Posterior vena cava (tissue), 2 donors: ENCODE measurements around the gene GRK2. TPM values are rescaled to one million over a fixed set of nuclear protein-coding genes. Genes with fewer than 3 reads are reported as not detected.

ENCODE experiments used
- DNase-seq: peaks from one replicate; pipeline ENCODE4 v3.0.0-alpha.2; 2020; ENCODE audit warnings: low spot score
- intact Hi-C, 2 donors: fragments of 100-400 bp; cut with DNase I; formaldehyde crosslinking; loops; one replicate each; pipeline versions ENCODE4 v1.14.1 to v1.14.2; 2022 to 2023
- total RNA-seq, 2 donors: library from RNA; stranded (reverse); fragmentation: NEBNext Ultra II Directional; extraction: Animal tissue kit (Norgen Biotek cat#: 25700); gene quantifications; one replicate each; pipeline ENCODE4 v1.2.1, GENCODE V29; 2021
- donor health status: DM: yes; HTN: yes; CAD: no.
- donor health status: DM: yes; HTN: yes; CAD: no.

The GRK2 gene
- total RNA-seq, 2 donors from 2014 or later = 50.4 to 58.2 TPM

DNA sequence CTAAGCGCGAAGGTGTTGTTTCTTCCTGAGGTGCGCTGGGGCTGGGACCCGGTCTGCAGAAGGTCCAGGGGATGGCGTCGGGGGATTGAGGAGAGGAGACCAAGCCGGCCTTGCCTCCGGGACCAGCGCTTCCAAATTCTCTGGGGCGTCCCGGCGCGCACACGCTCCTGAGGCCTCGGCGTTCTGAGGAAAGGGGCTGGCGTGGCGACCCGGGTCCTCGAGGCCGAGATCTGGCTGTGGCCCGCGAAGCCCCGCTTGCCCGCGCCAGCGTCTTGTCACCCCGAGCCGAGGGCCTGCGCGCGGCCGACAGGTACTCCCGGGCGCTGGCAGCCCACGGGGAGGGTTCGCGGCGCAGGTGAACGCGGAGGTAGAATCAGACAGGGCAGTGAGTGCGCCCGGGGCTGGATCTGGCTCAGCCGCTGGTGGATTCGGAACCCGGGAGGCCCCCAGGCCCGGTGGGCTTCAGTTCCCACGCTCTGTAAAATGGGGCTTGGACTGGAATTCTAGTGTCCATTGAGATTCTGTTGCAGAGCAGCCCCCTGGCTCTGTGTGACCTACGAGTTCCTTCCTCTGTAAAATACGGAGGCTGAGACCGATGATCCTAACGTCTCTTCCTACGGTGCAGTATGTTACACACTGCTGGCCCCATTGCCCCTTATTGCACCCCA lies 51.7 kb downstream of the GRK2 start:
- intact Hi-C loops = loop anchor here (2.0 to 5.0 kb wide), 3 partner anchors 53 to 236 kb away; no protein-coding TSS in a partner anchor
- peak; percentile 87 for DNase-seq

DNA sequence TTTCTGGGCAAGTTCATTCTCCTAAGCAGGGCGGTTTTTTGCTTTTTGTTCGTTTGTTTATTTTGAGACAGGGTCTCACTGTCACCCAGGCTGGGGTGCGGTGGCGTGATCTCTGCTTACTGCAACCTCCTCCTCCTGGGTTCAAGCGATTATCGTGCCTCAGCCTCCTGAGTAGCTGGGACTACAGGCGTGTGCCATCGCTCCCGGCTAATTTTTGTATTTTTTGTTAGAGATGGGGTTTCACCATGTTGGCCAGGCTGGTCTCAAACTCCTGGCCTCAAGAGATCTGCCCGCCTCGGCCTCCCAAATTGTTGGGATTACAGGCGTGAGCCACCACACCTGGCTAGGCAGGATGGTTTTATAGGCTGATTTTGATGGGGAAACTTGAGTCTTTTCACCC lies 52.6 kb downstream of the GRK2 start:
- peak; percentile 65 for DNase-seq
- intact Hi-C loops = loop anchor here in 1 of 2 donors (2.0 to 5.0 kb wide), 2 partner anchors 54 to 237 kb away; no protein-coding TSS in a partner anchor

DNA sequence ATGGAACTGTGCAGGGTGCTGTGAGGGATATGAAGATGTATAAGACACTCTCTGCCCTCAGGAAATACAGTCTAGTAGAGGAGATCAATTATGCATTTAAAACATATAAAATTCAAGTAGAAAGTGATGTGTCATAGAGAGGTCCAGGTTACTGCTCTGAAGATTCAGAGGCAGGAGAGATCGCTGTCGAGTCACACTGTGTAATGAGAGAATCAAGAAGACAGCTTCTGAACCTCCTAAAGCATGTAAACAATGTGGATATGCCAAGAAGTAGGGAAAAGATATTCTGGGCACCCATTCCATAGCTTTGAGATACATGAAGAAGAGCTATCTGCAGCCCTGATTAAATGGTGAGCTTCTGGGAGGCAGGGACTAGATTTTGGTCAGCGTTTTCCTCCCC lies 53.7 kb downstream of the GRK2 start:
- no peak for DNase-seq
- intact Hi-C loops = no loop called here

DNA sequence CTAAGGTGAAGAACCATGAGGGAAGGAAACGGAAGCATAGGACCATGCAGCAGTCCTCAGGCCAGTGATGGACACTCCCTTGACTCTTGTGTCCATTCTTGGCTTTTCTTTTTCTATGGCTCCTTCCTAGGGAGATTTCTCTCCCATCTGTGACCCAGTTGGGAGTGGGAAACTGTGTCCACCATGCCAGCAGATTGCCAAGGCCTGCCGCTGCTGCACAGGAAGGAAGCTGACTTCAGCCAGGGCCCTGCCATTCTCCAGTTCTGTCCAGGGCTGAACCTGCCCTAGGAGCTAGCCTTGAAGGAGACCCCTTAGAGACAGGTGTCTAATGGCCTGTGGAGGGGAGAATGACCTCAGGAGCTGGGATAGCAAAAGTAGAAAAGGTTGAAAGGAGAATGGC lies 54.4 kb downstream of the GRK2 start:
- peak; percentile 50 for DNase-seq
- intact Hi-C loops = no loop called here

DNA sequence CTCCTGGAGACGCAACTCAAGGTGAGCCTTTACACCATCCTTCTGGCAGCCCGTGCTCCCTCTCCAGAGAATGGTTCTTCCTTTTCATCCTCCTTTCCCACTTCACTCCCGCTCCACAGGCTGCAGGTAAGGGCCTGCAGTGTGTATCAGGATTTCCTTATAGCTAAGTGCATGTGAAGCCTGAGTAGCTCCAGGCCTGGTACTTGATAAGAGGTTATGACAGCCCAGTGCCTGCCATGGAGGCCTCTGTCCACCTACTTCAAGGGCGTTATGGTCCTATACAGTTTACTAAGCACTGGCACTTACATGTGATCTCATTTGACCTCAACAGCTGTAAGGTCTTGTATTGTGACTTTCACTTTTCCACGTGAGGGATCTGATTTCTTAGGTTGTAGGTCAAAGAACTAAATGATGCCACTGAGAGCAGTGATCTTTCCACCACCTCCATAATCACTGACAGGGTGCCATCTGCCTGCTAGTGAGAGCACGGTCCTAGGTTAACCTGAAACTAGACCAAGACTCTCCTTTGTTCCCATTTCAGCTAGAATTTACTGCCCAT lies 55.1 kb downstream of the GRK2 start:
- intact Hi-C loops = no loop called here
- peak; percentile 40 for DNase-seq

DNA sequence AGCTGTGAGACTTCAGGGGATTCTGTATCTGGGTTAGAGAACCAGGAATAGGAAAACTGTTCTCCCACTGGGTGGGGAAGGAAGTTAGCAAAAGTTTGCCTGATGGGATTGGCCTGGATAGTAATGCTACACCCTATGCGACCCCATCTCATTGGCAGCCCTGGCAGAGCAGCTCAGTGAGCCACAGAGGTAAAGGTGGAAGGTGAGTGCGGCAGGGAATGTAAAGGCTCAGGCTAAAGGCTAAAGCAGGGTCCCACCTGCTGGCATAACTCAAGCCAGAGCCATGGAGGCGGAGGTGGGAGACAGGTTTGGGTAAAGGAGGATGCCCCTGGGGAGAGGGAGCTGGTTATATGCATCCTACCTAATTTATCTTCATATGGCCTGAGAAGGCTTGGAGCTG lies 55.8 kb downstream of the GRK2 start:
- intact Hi-C loops = no loop called here

DNA sequence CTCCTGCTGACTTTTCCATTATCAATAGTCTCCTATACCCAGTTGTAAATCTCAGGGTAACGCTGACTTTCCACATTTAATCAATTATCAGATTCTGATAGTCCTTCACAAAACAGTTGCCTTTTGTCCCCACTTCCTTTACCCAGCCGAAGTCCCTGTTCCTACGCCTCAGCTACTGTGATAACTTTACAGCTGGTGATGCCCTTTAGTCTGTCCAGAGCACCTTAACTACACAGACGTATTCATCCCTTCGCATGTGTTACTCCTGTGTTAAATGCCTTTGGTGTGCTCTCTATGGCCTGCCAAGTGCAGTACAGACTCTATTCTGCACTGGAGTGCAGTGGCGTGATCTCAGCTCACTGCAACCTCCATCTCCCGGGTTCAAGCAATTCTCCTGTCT lies 57.3 kb downstream of the GRK2 start:
- intact Hi-C loops = no loop called here
- peak; percentile 5 for DNase-seq

More for the DNA sequence above, 55.8 kb downstream of the GRK2 start:
- peak; percentile 25 for DNase-seq

DNA sequence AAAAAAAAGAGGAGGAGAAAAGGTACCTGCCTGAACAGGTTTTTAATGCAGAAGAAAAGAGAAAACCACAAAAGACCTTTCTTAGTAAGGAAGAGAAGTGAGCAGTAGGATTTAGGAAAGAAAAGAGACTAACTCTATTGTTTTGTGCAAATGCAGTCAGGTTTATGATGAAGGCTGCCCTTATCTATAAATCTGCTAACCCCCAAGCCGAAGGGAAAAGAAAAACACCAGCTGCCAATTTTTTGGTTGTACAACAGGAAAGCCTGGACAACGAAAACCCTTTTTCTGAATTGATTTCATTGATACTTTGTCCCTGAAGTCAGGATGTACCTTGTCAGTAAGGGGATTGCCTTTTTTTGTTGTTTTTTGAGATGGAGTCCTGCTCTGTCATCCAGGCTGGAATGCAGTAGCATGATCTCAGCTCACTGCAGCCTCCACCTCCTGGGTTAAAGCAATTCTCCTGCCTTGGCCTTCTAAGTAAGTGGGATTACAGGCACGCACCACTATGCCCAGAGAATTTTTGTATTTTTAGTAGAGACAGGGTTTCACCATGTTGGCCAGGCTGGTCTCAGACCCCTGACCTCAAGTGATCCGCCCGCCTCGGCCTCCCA lies 65.9 kb downstream of the GRK2 start:
- intact Hi-C loops = no loop called here

More for the DNA sequence above, 65.9 kb downstream of the GRK2 start:
- peak; percentile 8 for DNase-seq

Other genes with a start within 250 kb of the GRK2 start
- gene SYT12, start 243.3 kb upstream of the GRK2 start, total RNA-seq = under 1 TPM; 0.37 to 0.67 TPM
- gene RHOD, start 209.6 kb upstream of the GRK2 start, total RNA-seq = 10 to 100 TPM; 12.5 to 18.0 TPM
- gene KDM2A, start 147.2 kb upstream of the GRK2 start, total RNA-seq = 10 to 100 TPM; 55.3 to 58.3 TPM
- gene ANKRD13D, start 22.8 kb downstream of the GRK2 start, total RNA-seq = 10 to 100 TPM; 40.7 to 42.8 TPM
- 10 to 100 TPM; 23.5 to 26.2 TPM for gene SSH3, start 37.1 kb downstream of the GRK2 start, total RNA-seq
- gene POLD4, start 87.1 kb downstream of the GRK2 start, total RNA-seq = 10 to 100 TPM; 56.1 to 60.9 TPM
- 10 to 100 TPM; 10.0 to 15.2 TPM for gene CLCF1, start 107.1 kb downstream of the GRK2 start, total RNA-seq
- gene RAD9A, start 125.5 kb downstream of the GRK2 start, total RNA-seq = 10 to 100 TPM; 10.3 to 11.4 TPM
- gene PPP1CA, start 135.4 kb downstream of the GRK2 start, total RNA-seq = 10 to 100 TPM; 62.1 to 70.6 TPM
- 1 to 10 TPM; 2.9 to 3.4 TPM for gene TBC1D10C, start 137.6 kb downstream of the GRK2 start, total RNA-seq
- gene CARNS1, start 149.2 kb downstream of the GRK2 start, total RNA-seq = 1 to 10 TPM; 1.4 to 1.6 TPM
- 10 to 100 TPM; 28.9 TPM for gene RPS6KB2, start 162.0 kb downstream of the GRK2 start, total RNA-seq
- gene PTPRCAP, start 171.2 kb downstream of the GRK2 start, total RNA-seq = 1 to 10 TPM; 2.5 TPM
- gene CORO1B, start 177.0 kb downstream of the GRK2 start, total RNA-seq = 10 to 100 TPM; 62.6 to 79.7 TPM
- gene GPR152, start 186.3 kb downstream of the GRK2 start, total RNA-seq = not detected
- gene CABP4, start 188.9 kb downstream of the GRK2 start, total RNA-seq = 1 to 10 TPM; 1.2 to 2.2 TPM
- 10 to 100 TPM; 31.0 to 35.9 TPM for gene TMEM134, start 202.8 kb downstream of the GRK2 start, total RNA-seq
- gene AIP, start 216.6 kb downstream of the GRK2 start, total RNA-seq = 10 to 100 TPM; 44.4 to 50.5 TPM
- 10 to 100 TPM; 31.5 to 42.7 TPM for gene PITPNM1, start 238.9 kb downstream of the GRK2 start, total RNA-seq
- 10 to 100 TPM; 39.7 to 40.0 TPM for gene CDK2AP2, start 241.7 kb downstream of the GRK2 start, total RNA-seq